ENCODE data around the gene ADRA2A. TPM values are rescaled to one million over a fixed set of nuclear protein-coding genes. Genes with fewer than 3 reads are reported as not detected.

The ADRA2A gene
- total RNA-seq, 1 experiment from 2014 or later, result not detected

- no peaks in the 10 kb centered on the region for H3K27me3 ChIP-seq
- no peaks in the 10 kb centered on the region for H3K36me3 ChIP-seq
- H3K9me3 ChIP-seq, result no peaks in the 10 kb centered on the region
- no peak overlapping the region for H3K4me3 ChIP-seq
- no peak for DNase-seq
Measured at GRCh38 chr10:111101796-111102195, 25.0 kb downstream of the ADRA2A start.

GRCh38 chr10:111102359-111102837 lies 25.6 kb downstream of the ADRA2A start:
- no peak for DNase-seq
- Histone ChIP-seq H3K4me3 (no peak overlapping the region), H3K9me3 (no peaks in the 10 kb centered on the region), H3K36me3 (no peaks in the 10 kb centered on the region), H3K27me3 (no peaks in the 10 kb centered on the region)

- Histone ChIP-seq H3K4me3 (no peak overlapping the region), H3K9me3 (no peaks in the 10 kb centered on the region), H3K27me3 (no peaks in the 10 kb centered on the region), H3K36me3 (no peaks in the 10 kb centered on the region)
- no peak for DNase-seq
Measured at GRCh38 chr10:111103196-111103840, 26.5 kb downstream of the ADRA2A start.

- Histone ChIP-seq H3K9me3 (no peaks in the 10 kb centered on the region), H3K27me3 (no peaks in the 10 kb centered on the region), H3K4me3 (no peak overlapping the region), H3K36me3 (no peaks in the 10 kb centered on the region)
- no peak for DNase-seq
Measured at GRCh38 chr10:111104811-111105210, 28.0 kb downstream of the ADRA2A start.

- Histone ChIP-seq H3K36me3 (no peaks in the 10 kb centered on the region), H3K27me3 (no peaks in the 10 kb centered on the region), H3K9me3 (no peaks in the 10 kb centered on the region), H3K4me3 (no peak overlapping the region)
- no peak for DNase-seq
Measured at GRCh38 chr10:111106081-111106480, 29.3 kb downstream of the ADRA2A start.

GRCh38 chr10:111107023-111107422 lies 30.2 kb downstream of the ADRA2A start:
- Histone ChIP-seq H3K36me3 (no peaks in the 10 kb centered on the region), H3K9me3 (no peaks in the 10 kb centered on the region), H3K27me3 (no peaks in the 10 kb centered on the region), H3K4me3 (no peak overlapping the region)
- no peak for DNase-seq

GRCh38 chr10:111107846-111108245 lies 31.0 kb downstream of the ADRA2A start:
- H3K9me3 ChIP-seq, result no peaks in the 10 kb centered on the region
- H3K27me3 ChIP-seq, result no peaks in the 10 kb centered on the region
- H3K36me3 ChIP-seq, result no peaks in the 10 kb centered on the region
- no peak overlapping the region for H3K4me3 ChIP-seq
- no peak for DNase-seq

GRCh38 chr10:111108441-111108840 lies 31.6 kb downstream of the ADRA2A start:
- no peaks in the 10 kb centered on the region for H3K9me3 ChIP-seq
- H3K27me3 ChIP-seq, result no peaks in the 10 kb centered on the region
- H3K4me3 ChIP-seq, result no peak overlapping the region
- no peaks in the 10 kb centered on the region for H3K36me3 ChIP-seq
- no peak for DNase-seq

- Histone ChIP-seq H3K4me3 (no peak overlapping the region), H3K27me3 (no peaks in the 10 kb centered on the region), H3K9me3 (no peaks in the 10 kb centered on the region), H3K36me3 (no peaks in the 10 kb centered on the region)
- no peak for DNase-seq
Measured at GRCh38 chr10:111109501-111110242, 32.8 kb downstream of the ADRA2A start.

GRCh38 chr10:111110771-111111170 lies 33.9 kb downstream of the ADRA2A start:
- H3K36me3 ChIP-seq, result no peaks in the 10 kb centered on the region
- no peaks in the 10 kb centered on the region for H3K9me3 ChIP-seq
- DNase-seq, result no peak

GRCh38 chr10:111112333-111112732 lies 35.5 kb downstream of the ADRA2A start:
- no peak for DNase-seq
- Histone ChIP-seq H3K4me3 (no peak overlapping the region), H3K9me3 (no peaks in the 10 kb centered on the region), H3K36me3 (no peaks in the 10 kb centered on the region), H3K27me3 (no peaks in the 10 kb centered on the region)

More at GRCh38 chr10:111110771-111111170, 33.9 kb downstream of the ADRA2A start:
- Histone ChIP-seq H3K27me3 (no peaks in the 10 kb centered on the region), H3K4me3 (no peak overlapping the region)

- Histone ChIP-seq H3K27me3 (no peaks in the 10 kb centered on the region), H3K4me3 (no peak overlapping the region), H3K9me3 (no peaks in the 10 kb centered on the region), H3K36me3 (no peaks in the 10 kb centered on the region)
- DNase-seq, result no peak
Measured at GRCh38 chr10:111113238-111113960, 36.6 kb downstream of the ADRA2A start.

GRCh38 chr10:111113961-111114757 lies 37.3 kb downstream of the ADRA2A start:
- Histone ChIP-seq H3K36me3 (no peaks in the 10 kb centered on the region), H3K9me3 (no peaks in the 10 kb centered on the region), H3K4me3 (no peak overlapping the region), H3K27me3 (no peaks in the 10 kb centered on the region)
- DNase-seq, result peak; percentile 91

GRCh38 chr10:111114758-111115500 lies 38.1 kb downstream of the ADRA2A start:
- H3K36me3 ChIP-seq, result no peaks in the 10 kb centered on the region
- no peaks in the 10 kb centered on the region for H3K27me3 ChIP-seq
- no peak for DNase-seq
- H3K9me3 ChIP-seq, result no peaks in the 10 kb centered on the region
- H3K4me3 ChIP-seq, result no peak overlapping the region

- Histone ChIP-seq H3K4me3 (no peak overlapping the region), H3K36me3 (no peaks in the 10 kb centered on the region), H3K27me3 (no peaks in the 10 kb centered on the region), H3K9me3 (no peaks in the 10 kb centered on the region)
- DNase-seq, result no peak
Measured at GRCh38 chr10:111116211-111116610, 39.4 kb downstream of the ADRA2A start.
